Upper lobe of left lung (tissue), 6 donors: ENCODE data around the gene MVK. TPM values are rescaled to one million over a fixed set of nuclear protein-coding genes. Genes with fewer than 3 reads are reported as not detected.

Experiments
- ATAC-seq, 2 donors: fragments of 200-7000 bp; cut with Tn5 transposase; one replicate each; pipeline ENCODE4 v1.9.1; 2022; ENCODE audit warnings: mild to moderate bottlenecking in 2 of 2, moderate library complexity in 2 of 2; ENCODE audit not compliant: low FRiP score in 2 of 2
- DNase-seq, 2 donors: peaks; one replicate each; pipeline ENCODE4 v3.0.0-alpha.2; 2019 to 2020
- H3K27ac ChIP-seq, 4 donors: fragments of 200-600 bp; sonication (generic); one replicate each; pipeline ENCODE4 v1.5.1; 2016 to 2019
- H3K27me3 ChIP-seq, 4 donors: fragments of 200-600 bp; sonication (generic); one replicate each; pipeline ENCODE4 v1.5.1; 2017 to 2019
- H3K36me3 ChIP-seq, 4 donors: fragments of 200-600 bp; sonication (generic); one replicate each; pipeline ENCODE4 v1.5.1; 2016 to 2019
- H3K4me1 ChIP-seq, 4 donors: fragments of 200-600 bp; sonication (generic); one replicate each; pipeline ENCODE4 v1.5.1; 2018 to 2019
- H3K4me3 ChIP-seq, 4 donors: fragments of 200-600 bp; sonication (generic); one replicate each; pipeline ENCODE4 v1.5.1; 2017 to 2019; ENCODE audit warnings: mild to moderate bottlenecking in 2 of 4, moderate library complexity in 1 of 4
- H3K9me3 ChIP-seq, 4 donors: fragments of 200-600 bp; sonication (generic); one replicate each; pipeline ENCODE4 v1.5.1; 2018 to 2019
- CTCF ChIP-seq, 6 experiments: fragments of 450-650 bp in 4 of 6; fragments of 200-600 bp in 2 of 6; sonication (generic) in 2 of 6; IDR thresholded peaks; one replicate each; pipeline ENCODE4 v1.5.1; 2016 to 2019; ENCODE audit warnings: antibody characterized with exemption in 6 of 6
- EP300 ChIP-seq, 4 donors: sonication (generic); formaldehyde crosslinking; IDR thresholded peaks; one replicate each; pipeline ENCODE4 v1.5.1; 2017; ENCODE audit warnings: antibody characterized with exemption in 4 of 4, control low read depth in 2 of 4
- POLR2A ChIP-seq, 4 donors: fragments of 450-650 bp; IDR thresholded peaks; one replicate each; pipeline ENCODE4 v1.5.1; 2016 to 2017; ENCODE audit warnings: antibody characterized with exemption in 4 of 4, mild to moderate bottlenecking in 2 of 4
- POLR2AphosphoS5 ChIP-seq, 2 donors: sonication (generic); formaldehyde crosslinking; IDR thresholded peaks; one replicate each; pipeline ENCODE4 v1.5.1; 2017; ENCODE audit warnings: antibody characterized with exemption in 2 of 2
- WGBS, 2 donors: methylation state at CpG; one replicate each; pipeline ENCODE4 v1.1.5; 2017 to 2018; 5-methylcytosine and 5-hydroxymethylcytosine counted together
- total RNA-seq, 6 donors: library from RNA; depleted of rRNA in 4 of 6; stranded (reverse); fragments of >200 nt in 4 of 6; gene quantifications; one replicate each; pipeline versions ENCODE4 v1.1.0 to v1.2.1, GENCODE V29; 2016 to 2021
- donor health status: DM: no; HTN: no; CAD: no; lungs with moderate emphysema.
- donor health status: DM: no; HTN: yes; CAD: no; lungs with severe emphysema.

The MVK gene
- total RNA-seq, 6 donors from 2014 or later: 22.2 to 56.2 (median 41.5) TPM

- H3K27me3 ChIP-seq: no peaks in the 10 kb centered on the region
- no peak overlapping the region for H3K27ac ChIP-seq
- WGBS, 2 donors: 84 to 91% methylated on average over 7 of the region's 7 CpGs
- peaks cover 0 to 6% (median 1%) of the 10 kb centered on the region in 4 donors for H3K36me3 ChIP-seq
- ATAC-seq (no peak), DNase-seq (no peak)
- TF ChIP-seq POLR2A (IDR thresholded peaks at IDR 0.05) (no peak), POLR2AphosphoS5 (IDR thresholded peaks at IDR 0.05) (no peak), CTCF (IDR thresholded peaks at IDR 0.05) (no peak), EP300 (IDR thresholded peaks at IDR 0.05) (no peak)
- no peak overlapping the region for H3K4me3 ChIP-seq
- no peaks in the 10 kb centered on the region for H3K9me3 ChIP-seq
- no peaks in the 10 kb centered on the region for H3K4me1 ChIP-seq
These were observed 20.1 kb upstream of the MVK start for GRCh38 chr12:109553483-109553882.

- Histone ChIP-seq H3K4me3 (no peak overlapping the region), H3K27me3 (no peaks in the 10 kb centered on the region), H3K9me3 (no peaks in the 10 kb centered on the region), H3K36me3 (peaks cover 0 to 8% (median 3%) of the 10 kb centered on the region in 4 donors), H3K4me1 (no peaks in the 10 kb centered on the region), H3K27ac (no peak overlapping the region)
- ATAC-seq: no peak
- DNase-seq: no peak
- 55 to 63% methylated on average over 12 to 16 of the region's 16 CpGs for WGBS, 2 donors
- no peak for TF ChIP-seq POLR2A (IDR thresholded peaks at IDR 0.05)
- TF ChIP-seq EP300 (IDR thresholded peaks at IDR 0.05): no peak
- no peak for TF ChIP-seq CTCF (IDR thresholded peaks at IDR 0.05)
- TF ChIP-seq POLR2AphosphoS5 (IDR thresholded peaks at IDR 0.05): no peak
These were observed 19.6 kb upstream of the MVK start for GRCh38 chr12:109553906-109554500.

- WGBS, 2 donors: 70% methylated on average over 6 of the region's 6 CpGs
- DNase-seq: no peak
These were observed 18.8 kb upstream of the MVK start for GRCh38 chr12:109554761-109555160.

GRCh38 chr12:109555431-109556315 lies 17.9 kb upstream of the MVK start:
- ATAC-seq (no peak), DNase-seq (no peak)
- Histone ChIP-seq H3K27me3 (no peaks in the 10 kb centered on the region), H3K36me3 (peaks cover 0 to 9% (median 3%) of the 10 kb centered on the region in 4 donors), H3K27ac (no peak overlapping the region), H3K9me3 (no peaks in the 10 kb centered on the region), H3K4me3 (no peak overlapping the region), H3K4me1 (no peaks in the 10 kb centered on the region)
- TF ChIP-seq POLR2AphosphoS5 (IDR thresholded peaks at IDR 0.05): no peak
- TF ChIP-seq CTCF (IDR thresholded peaks at IDR 0.05): no peak
- WGBS, 2 donors: 78 to 80% methylated on average over 16 to 18 of the region's 18 CpGs

More at GRCh38 chr12:109554761-109555160, 18.8 kb upstream of the MVK start:
- H3K9me3 ChIP-seq: no peaks in the 10 kb centered on the region
- H3K27me3 ChIP-seq: no peaks in the 10 kb centered on the region
- TF ChIP-seq CTCF (IDR thresholded peaks at IDR 0.05) (no peak), EP300 (IDR thresholded peaks at IDR 0.05) (no peak), POLR2AphosphoS5 (IDR thresholded peaks at IDR 0.05) (no peak), POLR2A (IDR thresholded peaks at IDR 0.05) (no peak)
- ATAC-seq: no peak
- no peaks in the 10 kb centered on the region for H3K4me1 ChIP-seq
- no peak overlapping the region for H3K27ac ChIP-seq
- no peak overlapping the region for H3K4me3 ChIP-seq
- H3K36me3 ChIP-seq: peaks cover 0 to 9% (median 3%) of the 10 kb centered on the region in 4 donors
